GM18867 (cell line): ENCODE data around the gene ADCY10.
A peak's percentile ranks its signal among the peaks of the same experiment; 100 is the strongest.
"Not testable (repeated sequence)": the region's sequence is repeated elsewhere in the genome, so short reads cannot be mapped to it uniquely, and the experiment has no call there.

ENCODE experiments used
- ATAC-seq: cut with Tn5 transposase; IDR thresholded peaks from one replicate; pipeline ENCODE4 v1.9.1; 2021; ENCODE audit warnings: mild to moderate bottlenecking, moderate library complexity; ENCODE audit not compliant: unreplicated experiment

Gene ADCY10

GRCh38 chr1:167815650-167816049 lies 98.3 kb downstream of the ADCY10 start:
- no peak for ATAC-seq

- no peak for ATAC-seq
Observed at GRCh38 chr1:167812972-167813371, 101.0 kb downstream of the ADCY10 start.

GRCh38 chr1:167808690-167809089 lies 105.2 kb downstream of the ADCY10 start:
- ATAC-seq = no peak

- ATAC-seq = no peak
Observed at GRCh38 chr1:167808104-167808503, 105.8 kb downstream of the ADCY10 start.

- not testable (repeated sequence) for ATAC-seq
Observed at GRCh38 chr1:167806676-167807075, 107.3 kb downstream of the ADCY10 start.

GRCh38 chr1:167806235-167806634 lies 107.7 kb downstream of the ADCY10 start:
- not testable (repeated sequence) for ATAC-seq

- ATAC-seq = no peak
Observed at GRCh38 chr1:167805041-167805556, 108.8 kb downstream of the ADCY10 start.

- peak; percentile 96 for ATAC-seq
Observed at GRCh38 chr1:167803358-167804207, 110.4 kb downstream of the ADCY10 start.

GRCh38 chr1:167802235-167802634 lies 111.7 kb downstream of the ADCY10 start:
- ATAC-seq = no peak

- no peak for ATAC-seq
Observed at GRCh38 chr1:167800251-167800650, 113.7 kb downstream of the ADCY10 start.

GRCh38 chr1:167799747-167800146 lies 114.2 kb downstream of the ADCY10 start:
- ATAC-seq = no peak

- no peak for ATAC-seq
Observed at GRCh38 chr1:167798952-167799351, 115.0 kb downstream of the ADCY10 start.

- no peak for ATAC-seq
Observed at GRCh38 chr1:167797015-167797414, 116.9 kb downstream of the ADCY10 start.

- no peak for ATAC-seq
Observed at GRCh38 chr1:167795810-167796740, 117.9 kb downstream of the ADCY10 start.

- no peak for ATAC-seq
Observed at GRCh38 chr1:167794043-167794442, 119.9 kb downstream of the ADCY10 start.

- no peak for ATAC-seq
Observed at GRCh38 chr1:167792188-167792565, 121.8 kb downstream of the ADCY10 start.

GRCh38 chr1:167791281-167792187 lies 122.4 kb downstream of the ADCY10 start:
- no peak for ATAC-seq

- no peak for ATAC-seq
Observed at GRCh38 chr1:167790117-167790516, 123.8 kb downstream of the ADCY10 start.

- no peak for ATAC-seq
Observed at GRCh38 chr1:167789501-167789900, 124.4 kb downstream of the ADCY10 start.

GRCh38 chr1:167786502-167786901 lies 127.4 kb downstream of the ADCY10 start:
- ATAC-seq = no peak
